ENCODE measurements around the gene E2F4.

Gene E2F4

DNA sequence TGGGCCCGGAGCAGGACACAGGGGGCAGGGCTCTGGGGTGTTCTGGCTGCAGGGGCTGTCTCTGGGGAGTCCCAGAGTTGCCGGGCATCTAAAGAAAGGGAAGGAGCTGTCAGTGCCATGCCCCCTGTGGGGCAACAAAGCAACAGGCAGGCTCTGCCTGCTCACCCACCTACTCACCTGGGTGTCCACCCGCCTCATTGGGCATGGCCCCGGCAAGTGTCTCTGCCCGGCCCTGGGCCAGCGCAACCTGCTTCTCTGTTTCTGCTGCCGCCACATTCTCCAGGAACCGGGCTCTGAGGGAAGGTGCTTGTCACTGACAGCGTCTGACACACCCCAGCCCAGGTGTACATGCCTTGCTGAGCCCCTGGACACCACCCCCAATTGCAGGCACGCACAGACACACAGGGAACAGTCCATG lies 42.2 kb downstream of the E2F4 start:
- no peak for DNase-seq (ENCODE audit: low read depth in 2 of 2)

GRCh38 chr16:67235816-67236562 lies 44.0 kb downstream of the E2F4 start:
- DNase-seq (ENCODE audit: low read depth in 2 of 2): no peak

DNA sequence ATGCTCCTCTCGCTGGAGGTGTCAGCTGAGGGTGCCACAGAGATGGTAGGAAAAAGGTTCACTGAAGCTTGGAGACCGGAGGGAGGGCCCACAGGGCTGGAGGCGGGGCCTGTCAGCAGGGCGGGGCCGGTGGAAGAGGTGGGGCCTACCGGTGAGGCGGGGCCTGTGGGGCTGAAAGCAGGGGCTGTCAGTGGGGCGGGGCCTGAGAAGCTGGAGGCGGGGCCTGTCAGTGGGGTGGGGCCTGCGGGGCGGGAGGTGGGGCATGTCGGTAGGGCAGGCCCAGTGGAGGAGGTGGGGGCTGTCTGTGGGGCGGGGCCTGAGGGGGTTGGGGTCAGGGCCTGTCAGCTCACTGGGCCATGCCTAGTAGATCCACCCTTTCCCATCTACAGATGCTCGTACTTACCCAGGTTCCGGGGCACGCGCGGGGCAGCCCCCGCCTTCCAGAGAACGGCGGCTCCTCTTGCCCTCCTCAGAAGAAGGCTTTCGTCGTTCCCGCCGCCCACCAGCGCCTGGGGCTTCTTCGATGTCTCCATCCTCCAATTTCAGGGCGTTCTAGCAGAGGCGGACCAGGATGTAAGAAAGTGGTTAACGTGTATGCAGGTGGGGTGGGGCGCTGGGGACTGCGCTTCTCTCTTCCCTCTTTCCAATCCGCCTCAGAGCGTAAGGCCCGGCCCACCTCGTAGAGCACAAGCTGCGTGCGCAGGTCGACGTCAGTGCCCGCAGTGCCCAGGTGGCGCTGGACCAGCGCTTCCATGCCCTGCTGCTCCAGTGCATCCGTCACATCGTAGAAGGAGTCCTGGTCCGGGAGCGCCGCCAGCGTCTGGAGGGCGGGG lies 44.8 kb downstream of the E2F4 start:
- DNase-seq (ENCODE audit: low read depth in 2 of 2): no peak

GRCh38 chr16:67237396-67238277 lies 45.7 kb downstream of the E2F4 start:
- no peak for DNase-seq (ENCODE audit: low read depth in 2 of 2)

DNA sequence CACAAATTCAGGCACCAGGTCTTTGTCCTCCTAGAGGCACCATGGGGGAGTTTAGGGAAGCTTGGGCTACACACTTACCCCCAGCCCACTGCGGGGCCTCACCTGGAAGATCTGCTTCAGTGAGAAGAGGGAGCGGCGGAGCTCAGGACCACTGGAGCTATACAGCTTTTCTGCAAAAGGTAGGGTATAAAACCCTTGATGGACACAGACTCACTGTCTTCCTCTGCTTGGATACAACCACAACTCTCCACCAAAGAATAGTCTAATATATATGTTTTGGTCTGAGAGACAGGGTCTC lies 46.3 kb downstream of the E2F4 start:
- DNase-seq (ENCODE audit: low read depth in 2 of 2): no peak

DNA sequence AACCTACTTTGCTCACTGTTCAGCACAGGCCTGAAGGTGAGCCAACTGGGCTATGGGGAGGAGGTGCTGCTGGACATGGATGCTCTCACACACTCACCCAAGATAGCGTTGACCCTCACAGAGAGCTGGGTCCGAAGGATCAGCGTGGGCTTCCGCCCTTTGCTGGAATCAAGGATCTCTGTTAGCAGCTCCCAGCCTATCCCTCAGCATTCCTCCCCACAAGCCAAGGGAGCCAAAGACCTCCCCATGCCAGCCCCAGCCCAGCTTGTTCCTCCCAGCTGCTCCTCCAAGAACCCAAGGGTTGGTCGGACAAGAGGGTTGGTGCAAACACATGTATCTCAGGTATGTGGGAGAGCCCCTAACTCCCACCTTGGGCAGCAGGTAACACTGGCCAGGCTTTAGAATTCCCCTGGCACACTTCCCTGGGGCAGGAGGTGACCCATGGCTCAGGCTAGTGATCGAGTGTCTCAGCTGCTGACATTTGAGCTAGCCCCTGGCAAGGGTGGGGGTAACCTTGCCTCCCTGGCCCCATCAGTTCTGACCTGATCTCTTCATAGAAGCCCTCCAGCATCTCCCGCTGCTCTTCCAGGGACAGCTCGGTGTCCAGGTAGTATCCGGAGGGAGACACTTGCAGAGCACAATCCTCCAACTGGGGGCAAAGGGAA lies 47.0 kb downstream of the E2F4 start:
- no peak for DNase-seq (ENCODE audit: low read depth in 2 of 2)

DNA sequence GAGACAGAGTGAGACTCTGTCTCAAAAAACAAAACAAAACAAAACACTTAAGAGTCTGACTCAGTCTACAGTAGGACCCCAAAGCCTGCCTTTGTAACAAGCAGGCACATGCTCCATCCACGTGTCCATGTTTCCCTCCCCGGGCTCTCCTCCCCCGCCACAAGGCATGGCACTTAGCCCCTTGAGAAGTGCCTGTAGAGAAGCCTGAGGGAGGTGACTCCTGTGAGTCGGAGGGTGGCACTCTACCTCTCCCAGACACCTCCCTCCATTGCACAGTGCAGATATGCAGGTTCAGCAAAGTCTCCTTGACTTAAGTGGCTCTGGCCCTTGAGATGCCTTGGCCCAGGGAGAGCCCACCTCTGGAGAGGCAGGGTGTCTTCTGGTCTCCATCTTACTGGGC lies 48.6 kb downstream of the E2F4 start:
- DNase-seq (ENCODE audit: low read depth in 2 of 2): no peak

GRCh38 chr16:67241008-67241900 lies 49.3 kb downstream of the E2F4 start:
- DNase-seq (ENCODE audit: low read depth in 2 of 2): peak; percentile 51 to 52

GRCh38 chr16:67242138-67242730 lies 50.3 kb downstream of the E2F4 start:
- no peak for DNase-seq (ENCODE audit: low read depth in 2 of 2)

GRCh38 chr16:67243481-67243880 lies 51.5 kb downstream of the E2F4 start:
- DNase-seq (ENCODE audit: low read depth in 2 of 2): no peak

- peak; percentile 78 for DNase-seq (ENCODE audit: low read depth in 2 of 2)
These were observed 52.6 kb downstream of the E2F4 start for GRCh38 chr16:67244387-67245185.

DNA sequence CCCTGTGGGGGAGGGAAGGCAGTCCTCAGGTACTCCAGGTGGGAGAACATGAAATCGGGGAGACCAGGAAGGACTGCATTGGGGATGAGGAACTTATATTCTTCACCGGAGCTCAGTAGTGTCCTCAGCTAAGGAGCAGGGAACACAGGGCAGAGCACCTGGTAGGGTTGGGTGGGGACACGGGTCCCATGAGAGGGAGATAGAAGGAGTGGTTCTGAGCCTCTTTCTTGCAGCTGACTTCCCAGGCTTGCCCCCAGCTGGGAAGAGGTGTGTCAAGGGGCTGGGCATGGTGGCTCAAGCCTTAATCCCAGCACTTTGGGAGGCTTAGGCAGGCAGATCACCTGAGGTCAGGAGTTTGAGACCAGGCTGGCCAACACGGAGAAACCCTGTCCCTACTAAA lies 53.2 kb downstream of the E2F4 start:
- DNase-seq (ENCODE audit: low read depth in 2 of 2): no peak

GRCh38 chr16:67245674-67246080 lies 53.7 kb downstream of the E2F4 start:
- no peak for DNase-seq (ENCODE audit: low read depth in 2 of 2)

DNA sequence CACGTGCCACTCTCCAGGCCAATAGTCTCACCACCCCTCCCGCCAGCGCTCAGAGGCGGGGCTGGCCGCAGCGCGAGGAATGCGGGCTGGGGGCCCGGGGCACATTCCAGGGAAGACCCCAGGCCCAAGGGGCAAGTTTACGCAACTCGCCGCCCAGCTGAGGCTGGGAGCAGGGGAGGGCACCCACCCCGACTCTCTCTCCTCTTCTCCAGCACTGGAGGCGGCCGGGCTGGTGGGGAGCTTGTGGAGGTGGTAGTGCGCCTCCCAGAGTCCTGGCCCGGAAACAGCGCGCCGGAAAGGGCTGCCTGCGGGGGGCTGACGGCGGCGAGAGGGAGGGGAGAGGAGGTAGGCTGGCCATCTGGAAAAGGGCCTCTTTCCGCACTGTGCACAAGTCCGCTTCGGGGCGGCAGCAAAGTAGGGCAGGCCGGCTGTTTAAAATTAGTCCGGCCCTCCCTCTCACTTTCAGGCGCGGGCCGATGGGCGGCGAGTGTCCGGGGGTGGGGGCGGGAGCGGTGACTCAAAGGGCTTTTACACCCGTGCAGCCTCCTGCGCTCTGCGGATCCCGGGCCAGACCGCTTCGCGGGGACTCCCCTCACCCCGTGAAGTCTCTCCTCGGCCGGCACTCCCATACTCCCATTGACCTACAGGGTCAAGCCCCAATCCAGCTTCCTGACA lies 54.3 kb downstream of the E2F4 start:
- DNase-seq (ENCODE audit: low read depth in 2 of 2): peak in 1 of 2 experiments; percentile 65

DNA sequence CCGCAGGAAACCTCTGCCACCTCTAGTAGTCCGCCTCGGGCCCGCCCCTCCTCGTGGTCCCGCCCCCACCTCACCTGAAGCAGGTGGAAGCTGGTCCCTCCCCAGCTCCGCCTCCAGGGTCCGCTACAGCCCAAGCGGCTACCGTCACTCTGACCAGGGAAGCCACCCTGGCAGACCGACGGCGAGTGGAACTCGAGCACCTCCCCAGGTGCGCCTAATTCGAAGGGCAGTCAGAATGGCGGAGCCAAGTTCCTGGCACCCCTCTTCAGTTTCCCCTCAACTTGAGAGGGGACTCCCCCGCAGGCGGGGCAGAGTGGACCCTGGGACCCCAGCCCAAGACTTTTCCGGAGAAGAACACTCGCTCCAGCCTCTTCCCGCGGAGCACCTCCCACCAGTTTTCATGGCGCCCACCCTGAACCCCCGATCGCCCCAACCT lies 54.8 kb downstream of the E2F4 start:
- no peak for DNase-seq (ENCODE audit: low read depth in 2 of 2)

GRCh38 chr16:67247192-67248072 lies 55.5 kb downstream of the E2F4 start, which contains the start of gene FHOD1:
Gene FHOD1, minus strand, starts transcription at chr16:67247481. Its CDS starts 71 bp downstream, at chr16:67247410.
- DNase-seq (ENCODE audit: low read depth in 2 of 2): peak; percentile 86 to 87

- DNase-seq (ENCODE audit: low read depth in 2 of 2): no peak
These were observed 56.1 kb downstream of the E2F4 start for GRCh38 chr16:67248073-67248400.

All from fibroblast of skin of left quadriceps (primary cell).